ENCODE data around the gene TARBP1. TPM values are rescaled to one million over a fixed set of nuclear protein-coding genes. Genes with fewer than 3 reads are reported as not detected.

The TARBP1 gene
- total and polyA plus RNA-seq, 2 of the 4 experiments (the other 2 are of a cell fraction): 10.6 to 17.7 TPM

GRCh38 chr1:234519506-234519905 lies 40.5 kb upstream of the TARBP1 start (continued):
- TF ChIP-seq CTCF (conservative IDR thresholded peaks at IDR 0.05; ENCODE audit: low read depth, low read length) (no peak), BHLHE40 (IDR thresholded peaks at IDR 0.05; ENCODE audit: low read depth, low read length) (no peak)

GRCh38 chr1:234518876-234519275 lies 39.9 kb upstream of the TARBP1 start:
- ChIA-PET POLR2A (ENCODE audit: unreplicated experiment) (no interaction called here), CTCF (no interaction called here)
- peak overlapping the region; percentile 39; the same call in 1 of the 2 replicates for H3K4ac ChIP-seq (ENCODE audit: low read depth, low read length)
- no peaks in the 10 kb centered on the region for H3K9me3 ChIP-seq (ENCODE audit: control insufficient read depth, insufficient read depth, low read length)
- no peak overlapping the region for H4K8ac ChIP-seq (ENCODE audit: low read depth in 2 of 2, low read length in 2 of 2)
- no peak overlapping the region for H3K18ac ChIP-seq (ENCODE audit: low read depth, low read length)
- BruUV-seq (replicated peaks): no TSS peak
- DNase-seq (no peak), ATAC-seq (ENCODE audit: low read depth) (no peak)
- H3K27ac ChIP-seq (ENCODE audit: insufficient read depth, low read length): no peak overlapping the region
- H3K23ac ChIP-seq (ENCODE audit: low read depth, low read length): no peak overlapping the region
- H3K14ac ChIP-seq (replicated peaks; ENCODE audit: low read depth, low read length): no peak overlapping the region
- no peak overlapping the region for H4K91ac ChIP-seq (ENCODE audit: insufficient read depth, low read depth, low read length)
- no peaks in the 10 kb centered on the region for H3K27me3 ChIP-seq (ENCODE audit: control insufficient read depth, insufficient read depth, low read length)
- H2BK20ac ChIP-seq (ENCODE audit: low read depth, low read length): no peak overlapping the region
- no peak for TF ChIP-seq SMC3 (IDR thresholded peaks at IDR 0.05; ENCODE audit: low read depth, low read length)
- TF ChIP-seq NFE2L2 (IDR thresholded peaks at IDR 0.05; ENCODE audit: low read depth, low read length): no peak
- no peak for TF ChIP-seq CTCF (conservative IDR thresholded peaks at IDR 0.05; ENCODE audit: low read depth, low read length)
- no peak for TF ChIP-seq RFX5 (IDR thresholded peaks at IDR 0.05; ENCODE audit: low read depth, low read length)
- TF ChIP-seq POLR2A (IDR thresholded peaks at IDR 0.05; ENCODE audit: low read depth, low read length): no peak
- no peak for TF ChIP-seq MAZ (IDR thresholded peaks at IDR 0.05; ENCODE audit: borderline replicate concordance, low read depth, low read length)
- intact Hi-C loops (cut with micrococcal nuclease) (no loop called here), dilution Hi-C loops (cut with HindIII; ENCODE audit: low sequenced_read_pairs, unreplicated experiment) (no loop called here), in situ Hi-C loops (cut with MboI; ENCODE audit: low sequenced_read_pairs) (no loop called here)
- no peak overlapping the region for H3K4me2 ChIP-seq (ENCODE audit: low read depth, low read length)
- no peaks in the 10 kb centered on the region for H4K20me1 ChIP-seq (ENCODE audit: insufficient read depth, low read length)
- H4K5ac ChIP-seq (ENCODE audit: low read depth, low read length): no peak overlapping the region
- peaks cover 24% of the 10 kb centered on the region for H3K4me1 ChIP-seq (ENCODE audit: control insufficient read depth, insufficient read depth, low read length)
- H3K4me3 ChIP-seq (ENCODE audit: insufficient read depth, low read depth, low read length): no peak overlapping the region
- no peak overlapping the region for H2BK15ac ChIP-seq (ENCODE audit: low read depth, low read length)
- no peak overlapping the region for H3K56ac ChIP-seq (ENCODE audit: extremely low read depth, insufficient read depth, low read length)
- no peaks in the 10 kb centered on the region for H3K79me1 ChIP-seq (ENCODE audit: low read depth in 1 of 2, low read length in 2 of 2)
- H3K9ac ChIP-seq (ENCODE audit: low read depth, low read length): no peak overlapping the region
- no peak overlapping the region for H2BK120ac ChIP-seq (ENCODE audit: low read depth, low read length)
- H2BK5ac ChIP-seq (ENCODE audit: low read depth, low read length, poor library complexity, severe bottlenecking): no peak overlapping the region
- H2AK9ac ChIP-seq (replicated peaks; ENCODE audit: low read depth, low read length, poor library complexity): no peak overlapping the region
- H2AFZ ChIP-seq (replicated peaks; ENCODE audit: low read length, poor library complexity): no peak overlapping the region
- peaks cover 17% of the 10 kb centered on the region for H3K9me1 ChIP-seq (ENCODE audit: insufficient read depth, low read length)
- no peaks in the 10 kb centered on the region for H3K36me3 ChIP-seq (ENCODE audit: control insufficient read depth, insufficient read depth, low read length)
- H2AK5ac ChIP-seq (ENCODE audit: low read depth, low read length): no peak overlapping the region
- WGBS, 2 experiments (ENCODE audit: extremely low coverage in 2 of 2, insufficient read length in 1 of 2): 90% methylated on average over 2 of the region's 10 CpGs; no CpG with 5 or more reads in 1 of the 2 experiments

All from IMR-90 (cell line).